Measurements from ENCODE around the gene SKOR2. TPM values are rescaled to one million over a fixed set of nuclear protein-coding genes. Genes with fewer than 3 reads are reported as not detected.

Gene SKOR2
- total RNA-seq, result not detected

GRCh38 chr18:47251289-47252120 is at the start of gene SKOR2:
SKOR2 (minus strand) TSS chr18:47251660; CDS start chr18:47249183, 2,477 bp downstream.
- intact Hi-C loops (cut with micrococcal nuclease), result loop anchor here (1.0 kb wide), 1 partner anchor 12 kb away; no protein-coding TSS in a partner anchor
- peaks cover 5% of the 10 kb centered on the region for H3K36me3 Mint-ChIP-seq (ENCODE audit: low read depth)
- CTCF ChIA-PET, result interaction anchor here (0.6 kb wide), 1 partner anchor 403 kb away, joined by 3 read pairs; no protein-coding TSS in a partner anchor
- peak within 1 kb of the TSS; percentile 47 for H3K27ac Mint-ChIP-seq
- peaks cover 76% of the 10 kb centered on the region for H3K27me3 Mint-ChIP-seq (ENCODE audit: low read depth)
- DNase-seq, result peak; percentile 68
- H3K4me3 Mint-ChIP-seq, result no peak within 1 kb of the TSS
- no peaks in the 10 kb centered on the region for H3K9me3 Mint-ChIP-seq
- H3K4me1 Mint-ChIP-seq (ENCODE audit: low read depth), result peaks cover 18% of the 10 kb centered on the region

GRCh38 chr18:47296462-47296861 is 45.0 kb upstream of the SKOR2 start:
- intact Hi-C loops (cut with micrococcal nuclease), result no loop called here
- no peak overlapping the region for H3K27ac Mint-ChIP-seq
- no peaks in the 10 kb centered on the region for H3K36me3 Mint-ChIP-seq (ENCODE audit: low read depth)
- H3K27me3 Mint-ChIP-seq (ENCODE audit: low read depth), result peaks cover 10% of the 10 kb centered on the region
- DNase-seq, result no peak
- no peaks in the 10 kb centered on the region for H3K9me3 Mint-ChIP-seq
- H3K4me3 Mint-ChIP-seq, result no peak overlapping the region
- H3K4me1 Mint-ChIP-seq (ENCODE audit: low read depth), result no peaks in the 10 kb centered on the region
- CTCF ChIA-PET, result no interaction called here

- CTCF ChIA-PET, result no interaction called here
- Mint-ChIP-seq H3K4me1 (ENCODE audit: low read depth) (no peaks in the 10 kb centered on the region), H3K27me3 (ENCODE audit: low read depth) (peaks cover 10% of the 10 kb centered on the region), H3K4me3 (no peak overlapping the region), H3K9me3 (no peaks in the 10 kb centered on the region), H3K36me3 (ENCODE audit: low read depth) (no peaks in the 10 kb centered on the region), H3K27ac (no peak overlapping the region)
- DNase-seq, result no peak
- intact Hi-C loops (cut with micrococcal nuclease), result no loop called here
Measured at GRCh38 chr18:47294801-47295200, 43.3 kb upstream of the SKOR2 start.

GRCh38 chr18:47288741-47289140 is 37.3 kb upstream of the SKOR2 start:
- Mint-ChIP-seq H3K4me1 (ENCODE audit: low read depth) (peaks cover 7% of the 10 kb centered on the region), H3K9me3 (no peaks in the 10 kb centered on the region), H3K27me3 (ENCODE audit: low read depth) (peaks cover 31% of the 10 kb centered on the region), H3K36me3 (ENCODE audit: low read depth) (no peaks in the 10 kb centered on the region), H3K27ac (no peak overlapping the region), H3K4me3 (no peak overlapping the region)
- no peak for DNase-seq
- intact Hi-C loops (cut with micrococcal nuclease), result no loop called here
- CTCF ChIA-PET, result no interaction called here

- CTCF ChIA-PET, result no interaction called here
- no peaks in the 10 kb centered on the region for H3K36me3 Mint-ChIP-seq (ENCODE audit: low read depth)
- peaks cover 7% of the 10 kb centered on the region for H3K4me1 Mint-ChIP-seq (ENCODE audit: low read depth)
- no peak overlapping the region for H3K27ac Mint-ChIP-seq
- intact Hi-C loops (cut with micrococcal nuclease), result no loop called here
- peaks cover 31% of the 10 kb centered on the region for H3K27me3 Mint-ChIP-seq (ENCODE audit: low read depth)
- H3K4me3 Mint-ChIP-seq, result no peak overlapping the region
- DNase-seq, result no peak
- no peaks in the 10 kb centered on the region for H3K9me3 Mint-ChIP-seq
Measured at GRCh38 chr18:47287911-47288585, 36.6 kb upstream of the SKOR2 start.

- DNase-seq, result no peak
- intact Hi-C loops (cut with micrococcal nuclease), result no loop called here
- H3K4me1 Mint-ChIP-seq (ENCODE audit: low read depth), result peaks cover 7% of the 10 kb centered on the region
- CTCF ChIA-PET, result no interaction called here
- no peaks in the 10 kb centered on the region for H3K9me3 Mint-ChIP-seq
- H3K27me3 Mint-ChIP-seq (ENCODE audit: low read depth), result peaks cover 27% of the 10 kb centered on the region
- no peaks in the 10 kb centered on the region for H3K36me3 Mint-ChIP-seq (ENCODE audit: low read depth)
- no peak overlapping the region for H3K4me3 Mint-ChIP-seq
- no peak overlapping the region for H3K27ac Mint-ChIP-seq
Measured at GRCh38 chr18:47286776-47287410, 35.4 kb upstream of the SKOR2 start.

- CTCF ChIA-PET, result interaction anchor here (0.6 to 0.8 kb wide), 2 partner anchors 71 to 236 kb away, joined by 3 to 4 read pairs; no protein-coding TSS in a partner anchor
- Mint-ChIP-seq H3K9me3 (no peaks in the 10 kb centered on the region), H3K4me1 (ENCODE audit: low read depth) (peaks cover 7% of the 10 kb centered on the region), H3K27me3 (ENCODE audit: low read depth) (peaks cover 23% of the 10 kb centered on the region), H3K27ac (no peak overlapping the region), H3K36me3 (ENCODE audit: low read depth) (no peaks in the 10 kb centered on the region), H3K4me3 (no peak overlapping the region)
- intact Hi-C loops (cut with micrococcal nuclease), result no loop called here
- no peak for DNase-seq
Measured at GRCh38 chr18:47285456-47285855, 34.0 kb upstream of the SKOR2 start.

GRCh38 chr18:47284721-47285395 is 33.4 kb upstream of the SKOR2 start:
- Mint-ChIP-seq H3K4me3 (no peak overlapping the region), H3K27ac (no peak overlapping the region)

GRCh38 chr18:47283476-47283875 is 32.0 kb upstream of the SKOR2 start:
- Mint-ChIP-seq H3K4me3 (no peak overlapping the region), H3K27me3 (ENCODE audit: low read depth) (peaks cover 18% of the 10 kb centered on the region), H3K27ac (no peak overlapping the region), H3K4me1 (ENCODE audit: low read depth) (peaks cover 7% of the 10 kb centered on the region), H3K9me3 (no peaks in the 10 kb centered on the region), H3K36me3 (ENCODE audit: low read depth) (no peaks in the 10 kb centered on the region)
- no peak for DNase-seq
- intact Hi-C loops (cut with micrococcal nuclease), result loop anchor here (5.0 kb wide), 1 partner anchor 66 kb away; no protein-coding TSS in a partner anchor
- CTCF ChIA-PET, result interaction anchor here (0.6 kb wide), 1 partner anchor 10 kb away, joined by 3 read pairs; no protein-coding TSS in a partner anchor

More at GRCh38 chr18:47284721-47285395, 33.4 kb upstream of the SKOR2 start:
- Mint-ChIP-seq H3K36me3 (ENCODE audit: low read depth) (no peaks in the 10 kb centered on the region), H3K4me1 (ENCODE audit: low read depth) (peaks cover 7% of the 10 kb centered on the region), H3K9me3 (no peaks in the 10 kb centered on the region), H3K27me3 (ENCODE audit: low read depth) (peaks cover 23% of the 10 kb centered on the region)
- CTCF ChIA-PET, result no interaction called here
- intact Hi-C loops (cut with micrococcal nuclease), result loop anchor here (5.0 kb wide), 1 partner anchor 68 kb away; no protein-coding TSS in a partner anchor
- DNase-seq, result no peak

- H3K27me3 Mint-ChIP-seq (ENCODE audit: low read depth), result peaks cover 20% of the 10 kb centered on the region
- H3K27ac Mint-ChIP-seq, result no peak overlapping the region
- H3K4me1 Mint-ChIP-seq (ENCODE audit: low read depth), result peaks cover 7% of the 10 kb centered on the region
- intact Hi-C loops (cut with micrococcal nuclease), result loop anchor here (5.0 kb wide), 1 partner anchor 63 kb away; no protein-coding TSS in a partner anchor
- no peak for DNase-seq
- no peak overlapping the region for H3K4me3 Mint-ChIP-seq
- H3K9me3 Mint-ChIP-seq, result no peaks in the 10 kb centered on the region
- CTCF ChIA-PET, result interaction anchor here (0.6 kb wide), 1 partner anchor 9 kb away, joined by 4 read pairs; no protein-coding TSS in a partner anchor
- no peaks in the 10 kb centered on the region for H3K36me3 Mint-ChIP-seq (ENCODE audit: low read depth)
Measured at GRCh38 chr18:47280121-47280520, 28.7 kb upstream of the SKOR2 start.

- H3K4me1 Mint-ChIP-seq (ENCODE audit: low read depth), result no peaks in the 10 kb centered on the region
- no peak overlapping the region for H3K27ac Mint-ChIP-seq
- intact Hi-C loops (cut with micrococcal nuclease), result no loop called here
- no peaks in the 10 kb centered on the region for H3K9me3 Mint-ChIP-seq
- no peak overlapping the region for H3K4me3 Mint-ChIP-seq
- H3K36me3 Mint-ChIP-seq (ENCODE audit: low read depth), result no peaks in the 10 kb centered on the region
- peaks cover 37% of the 10 kb centered on the region for H3K27me3 Mint-ChIP-seq (ENCODE audit: low read depth)
- CTCF ChIA-PET, result interaction anchor here (0.9 kb wide), 1 partner anchor 59 kb away, joined by 4 read pairs; no protein-coding TSS in a partner anchor
- DNase-seq, result no peak
Measured at GRCh38 chr18:47274961-47275360, 23.5 kb upstream of the SKOR2 start.
